GM12874 (cell line): ENCODE data around the gene KLK12.

ENCODE experiments used
- TF ChIP-seq, protein P1 (sequence below): IDR thresholded peaks from 2 replicates; pipeline ENCODE4 v1.5.1; 2011; ENCODE audit warnings: low read depth, mild to moderate bottlenecking, control low read depth, low read length, moderate library complexity; ENCODE audit not compliant: insufficient read depth

The KLK12 gene

GRCh38 chr19:50998686-50999085, 36.1 kb downstream of the KLK12 start:
- TF ChIP-seq, protein P1, sequence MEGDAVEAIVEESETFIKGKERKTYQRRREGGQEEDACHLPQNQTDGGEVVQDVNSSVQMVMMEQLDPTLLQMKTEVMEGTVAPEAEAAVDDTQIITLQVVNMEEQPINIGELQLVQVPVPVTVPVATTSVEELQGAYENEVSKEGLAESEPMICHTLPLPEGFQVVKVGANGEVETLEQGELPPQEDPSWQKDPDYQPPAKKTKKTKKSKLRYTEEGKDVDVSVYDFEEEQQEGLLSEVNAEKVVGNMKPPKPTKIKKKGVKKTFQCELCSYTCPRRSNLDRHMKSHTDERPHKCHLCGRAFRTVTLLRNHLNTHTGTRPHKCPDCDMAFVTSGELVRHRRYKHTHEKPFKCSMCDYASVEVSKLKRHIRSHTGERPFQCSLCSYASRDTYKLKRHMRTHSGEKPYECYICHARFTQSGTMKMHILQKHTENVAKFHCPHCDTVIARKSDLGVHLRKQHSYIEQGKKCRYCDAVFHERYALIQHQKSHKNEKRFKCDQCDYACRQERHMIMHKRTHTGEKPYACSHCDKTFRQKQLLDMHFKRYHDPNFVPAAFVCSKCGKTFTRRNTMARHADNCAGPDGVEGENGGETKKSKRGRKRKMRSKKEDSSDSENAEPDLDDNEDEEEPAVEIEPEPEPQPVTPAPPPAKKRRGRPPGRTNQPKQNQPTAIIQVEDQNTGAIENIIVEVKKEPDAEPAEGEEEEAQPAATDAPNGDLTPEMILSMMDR, result no peak

GRCh38 chr19:50998061-50998460, 36.7 kb downstream of the KLK12 start:
- TF ChIP-seq, protein P1, result no peak

DNA sequence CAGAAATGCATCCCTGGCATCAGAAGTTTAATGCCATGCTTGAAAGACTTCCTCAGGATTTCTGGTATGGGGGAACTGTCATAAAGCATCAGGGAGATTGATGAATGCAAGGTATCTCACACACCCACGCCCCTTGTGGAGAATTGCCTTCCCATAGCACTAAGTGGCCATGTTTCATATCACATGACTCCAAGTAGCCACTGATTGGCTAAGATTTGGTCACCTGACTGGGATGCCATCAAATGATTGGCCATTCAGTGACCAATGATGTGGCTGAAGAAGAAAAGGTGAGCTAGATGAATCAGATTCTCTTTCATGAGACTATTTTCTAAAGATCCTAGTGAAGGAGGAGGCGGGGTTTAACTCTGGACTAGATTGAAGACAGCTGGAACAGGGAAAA, 40.7 kb downstream of the KLK12 start:
- TF ChIP-seq, protein P1, result no peak

DNA sequence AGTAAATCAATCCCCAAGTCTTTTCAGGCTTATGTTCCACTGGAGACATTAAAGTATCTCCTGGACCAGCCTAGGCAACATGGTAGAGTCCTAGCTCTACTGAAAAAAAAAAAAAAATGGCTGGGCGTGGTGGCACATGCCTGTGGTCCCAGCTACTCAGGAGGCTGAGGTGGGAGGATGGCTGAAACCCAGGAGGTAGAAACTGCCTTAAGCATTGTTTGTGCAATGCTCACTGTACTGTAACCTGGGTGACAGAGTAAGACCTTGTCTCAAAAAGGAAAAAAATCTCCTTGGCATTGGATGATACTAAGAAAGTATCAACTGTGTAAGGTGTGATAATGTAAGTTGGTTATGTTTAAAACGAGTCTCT, 42.2 kb downstream of the KLK12 start:
- TF ChIP-seq, protein P1, result no peak

- TF ChIP-seq, protein P1, result no peak
Observed at GRCh38 chr19:50983625-50984292, 51.0 kb downstream of the KLK12 start, which contains the start of gene KLK7. KLK7 (minus strand) TSS chr19:50983917; CDS start chr19:50982399, 1,518 bp downstream.

- TF ChIP-seq, protein P1, result no peak
Observed at GRCh38 chr19:50982186-50982585, 52.6 kb downstream of the KLK12 start.

- TF ChIP-seq, protein P1, result no peak
Observed at GRCh38 chr19:50981587-50982146, 53.1 kb downstream of the KLK12 start.
